Amniotic stem cell (primary cell): ENCODE measurements around the gene OXCT2.
"Not testable (repeated sequence)": the region's sequence is repeated elsewhere in the genome, so short reads cannot be mapped to it uniquely, and the experiment has no call there.

Experiments
- DNase-seq: peaks from one replicate; lab custom pipeline; 2025; lab: John Stamatoyannopoulos, UW

OXCT2 gene

GRCh38 chr1:39787468-39787867 is 16.3 kb upstream of the OXCT2 start:
- DNase-seq: no peak

GRCh38 chr1:39787108-39787375 is 15.9 kb upstream of the OXCT2 start:
- not testable (repeated sequence) for DNase-seq

- DNase-seq: not testable (repeated sequence)
Observed at GRCh38 chr1:39786303-39787107, 15.4 kb upstream of the OXCT2 start.

GRCh38 chr1:39782685-39783084 is 11.5 kb upstream of the OXCT2 start:
- not testable (repeated sequence) for DNase-seq

GRCh38 chr1:39782103-39782502 is 11.0 kb upstream of the OXCT2 start:
- no peak for DNase-seq

- no peak for DNase-seq
Observed at GRCh38 chr1:39781349-39781715, 10.2 kb upstream of the OXCT2 start.

- no peak for DNase-seq
Observed at GRCh38 chr1:39779821-39780220, 8.7 kb upstream of the OXCT2 start.

- DNase-seq: no peak
Observed at GRCh38 chr1:39779137-39779536, 8.0 kb upstream of the OXCT2 start.

- not testable (repeated sequence) for DNase-seq
Observed at GRCh38 chr1:39778463-39779099, 7.4 kb upstream of the OXCT2 start.

GRCh38 chr1:39777896-39778295 is 6.7 kb upstream of the OXCT2 start:
- not testable (repeated sequence) for DNase-seq

GRCh38 chr1:39777306-39777705 is 6.2 kb upstream of the OXCT2 start:
- no peak for DNase-seq

- DNase-seq: no peak
Observed at GRCh38 chr1:39776886-39777285, 5.7 kb upstream of the OXCT2 start.

- DNase-seq: no peak
Observed at GRCh38 chr1:39776400-39776713, 5.2 kb upstream of the OXCT2 start.

GRCh38 chr1:39775676-39776399 is 4.7 kb upstream of the OXCT2 start:
- DNase-seq: not testable (repeated sequence)

- DNase-seq: not testable (repeated sequence)
Observed at GRCh38 chr1:39775141-39775540, 4.0 kb upstream of the OXCT2 start.

- DNase-seq: not testable (repeated sequence)
Observed at GRCh38 chr1:39773369-39773979, 2.3 kb upstream of the OXCT2 start.

GRCh38 chr1:39770100-39771021 is 787 bp downstream of the OXCT2 start:
- DNase-seq: not testable (repeated sequence)

GRCh38 chr1:39769502-39769901 is 1.6 kb downstream of the OXCT2 start:
- not testable (repeated sequence) for DNase-seq

- not testable (repeated sequence) for DNase-seq
Observed at GRCh38 chr1:39766466-39766865, 4.7 kb downstream of the OXCT2 start.

- DNase-seq: not testable (repeated sequence)
Observed at GRCh38 chr1:39764512-39764911, 6.6 kb downstream of the OXCT2 start.

- not testable (repeated sequence) for DNase-seq
Observed at GRCh38 chr1:39763619-39764374, 7.4 kb downstream of the OXCT2 start.
